ENCODE measurements around the gene GTF2IRD1.

The GTF2IRD1 gene

DNA sequence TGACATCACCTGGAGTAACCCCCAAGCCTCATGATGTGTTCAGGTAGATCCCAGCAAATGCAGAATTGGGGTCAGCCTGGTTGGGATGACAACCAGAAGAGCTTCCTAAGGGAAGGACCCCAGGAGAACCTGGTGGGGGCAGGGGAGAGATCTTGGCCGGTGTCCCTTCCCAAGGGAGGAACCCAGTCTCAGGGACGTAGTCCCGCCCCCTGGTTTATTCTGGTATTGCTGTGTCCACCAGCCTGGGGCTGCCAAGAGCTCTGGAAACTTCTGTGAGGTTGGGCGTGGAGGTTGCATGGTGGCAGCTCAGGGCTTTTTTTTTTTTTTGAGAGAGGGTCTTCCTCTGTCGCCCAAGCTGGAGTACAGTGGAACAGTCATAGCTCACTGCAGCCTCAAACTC lies 19.4 kb downstream of the GTF2IRD1 start:
- H3K4me3 ChIP-seq (ENCODE audit: low read length) = no peak overlapping the region
- TF ChIP-seq, protein P1, sequence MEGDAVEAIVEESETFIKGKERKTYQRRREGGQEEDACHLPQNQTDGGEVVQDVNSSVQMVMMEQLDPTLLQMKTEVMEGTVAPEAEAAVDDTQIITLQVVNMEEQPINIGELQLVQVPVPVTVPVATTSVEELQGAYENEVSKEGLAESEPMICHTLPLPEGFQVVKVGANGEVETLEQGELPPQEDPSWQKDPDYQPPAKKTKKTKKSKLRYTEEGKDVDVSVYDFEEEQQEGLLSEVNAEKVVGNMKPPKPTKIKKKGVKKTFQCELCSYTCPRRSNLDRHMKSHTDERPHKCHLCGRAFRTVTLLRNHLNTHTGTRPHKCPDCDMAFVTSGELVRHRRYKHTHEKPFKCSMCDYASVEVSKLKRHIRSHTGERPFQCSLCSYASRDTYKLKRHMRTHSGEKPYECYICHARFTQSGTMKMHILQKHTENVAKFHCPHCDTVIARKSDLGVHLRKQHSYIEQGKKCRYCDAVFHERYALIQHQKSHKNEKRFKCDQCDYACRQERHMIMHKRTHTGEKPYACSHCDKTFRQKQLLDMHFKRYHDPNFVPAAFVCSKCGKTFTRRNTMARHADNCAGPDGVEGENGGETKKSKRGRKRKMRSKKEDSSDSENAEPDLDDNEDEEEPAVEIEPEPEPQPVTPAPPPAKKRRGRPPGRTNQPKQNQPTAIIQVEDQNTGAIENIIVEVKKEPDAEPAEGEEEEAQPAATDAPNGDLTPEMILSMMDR (conservative IDR thresholded peaks at IDR 0.05; ENCODE audit: low read length) = no peak
- no peak for DNase-seq (ENCODE audit: low read depth)

DNA sequence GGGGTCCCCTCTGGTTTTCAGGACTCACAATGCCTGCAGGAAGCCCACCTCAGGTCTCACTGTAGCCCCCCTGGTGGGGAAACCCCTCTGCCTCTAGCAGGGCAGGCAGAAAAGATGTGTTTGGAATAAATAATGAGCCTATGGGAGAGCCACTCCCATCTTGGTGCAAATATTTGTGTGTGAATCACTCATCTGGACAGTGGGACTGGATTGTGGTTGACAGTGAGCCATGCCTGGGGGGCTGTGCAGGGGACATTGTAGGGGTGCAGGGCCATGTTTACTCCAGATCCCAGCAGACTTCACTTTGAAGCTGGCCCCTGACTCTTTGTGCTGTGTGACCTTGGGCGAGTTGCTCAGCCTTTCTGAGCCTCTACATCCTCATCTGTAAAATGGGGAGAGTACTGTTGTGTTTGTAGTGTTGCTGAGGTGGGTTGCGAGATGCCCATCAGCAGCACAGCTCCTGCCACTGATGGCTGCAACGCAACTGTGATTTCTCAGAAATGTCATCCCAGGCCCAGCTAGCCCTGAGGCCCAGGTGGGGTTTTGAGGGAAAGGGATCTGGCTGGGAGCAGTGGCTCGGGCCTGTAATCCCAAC lies 20.7 kb downstream of the GTF2IRD1 start:
- TF ChIP-seq, protein P1 (conservative IDR thresholded peaks at IDR 0.05; ENCODE audit: low read length) = no peak
- DNase-seq (ENCODE audit: low read depth) = peak; percentile 15
- no peak overlapping the region for H3K4me3 ChIP-seq (ENCODE audit: low read length)

DNA sequence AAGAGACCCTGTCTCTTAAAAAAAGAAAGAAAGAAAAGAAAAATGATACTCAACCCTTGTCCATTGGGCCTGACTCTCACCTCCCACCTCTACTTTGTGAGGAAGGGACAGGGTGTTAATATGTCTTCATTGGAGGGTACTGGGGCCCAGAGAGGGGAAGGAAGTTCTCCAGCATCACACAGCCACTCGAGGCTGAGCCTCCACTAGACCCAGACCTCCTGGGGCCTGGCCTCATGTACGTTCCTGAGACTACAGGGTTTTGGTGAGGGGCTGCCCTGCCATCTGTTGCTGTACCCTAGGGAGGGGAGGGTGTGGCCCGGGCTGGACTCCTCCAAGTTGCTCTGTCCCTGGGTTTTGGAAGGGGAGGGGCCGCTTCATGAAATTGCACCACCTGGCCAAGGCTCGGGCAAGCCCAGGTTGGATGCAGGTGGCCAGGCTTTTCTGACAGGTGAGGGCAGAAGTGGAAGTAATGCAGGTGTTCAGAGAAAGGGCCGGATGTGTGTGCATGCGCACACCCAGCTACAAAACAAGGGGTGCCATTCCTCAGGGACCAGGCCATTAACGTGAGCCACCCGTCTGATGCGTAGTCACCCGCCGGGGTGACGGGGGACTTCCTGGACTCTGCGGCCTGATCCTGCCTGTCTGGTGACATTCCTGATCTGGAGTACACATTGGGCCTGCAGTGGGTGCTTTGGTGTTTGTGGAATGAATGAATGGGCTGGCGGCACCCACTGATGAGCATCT lies 21.7 kb downstream of the GTF2IRD1 start:
- TF ChIP-seq, protein P1 (conservative IDR thresholded peaks at IDR 0.05; ENCODE audit: low read length) = no peak
- no peak overlapping the region for H3K4me3 ChIP-seq (ENCODE audit: low read length)
- DNase-seq (ENCODE audit: low read depth) = no peak

DNA sequence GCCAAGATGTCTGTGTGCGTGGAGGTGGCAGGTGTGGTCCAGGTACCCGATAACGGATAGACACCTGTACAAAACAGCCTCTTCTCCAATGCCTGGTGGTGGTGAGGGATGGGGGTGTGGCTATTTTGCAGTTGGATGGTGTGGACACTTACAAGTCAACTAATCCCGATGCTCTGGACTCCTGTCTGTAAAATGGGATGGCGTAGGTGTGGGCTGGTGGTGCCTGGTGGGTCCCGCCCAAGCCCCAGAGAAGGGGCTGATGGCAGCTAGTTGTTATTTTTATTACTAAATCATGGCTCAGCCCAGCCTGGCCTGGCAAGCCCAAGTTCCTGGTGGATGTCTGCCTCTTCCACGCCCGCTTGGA lies 22.3 kb downstream of the GTF2IRD1 start:
- DNase-seq (ENCODE audit: low read depth) = no peak
- H3K4me3 ChIP-seq (ENCODE audit: low read length) = no peak overlapping the region
- TF ChIP-seq, protein P1 (conservative IDR thresholded peaks at IDR 0.05; ENCODE audit: low read length) = no peak

DNA sequence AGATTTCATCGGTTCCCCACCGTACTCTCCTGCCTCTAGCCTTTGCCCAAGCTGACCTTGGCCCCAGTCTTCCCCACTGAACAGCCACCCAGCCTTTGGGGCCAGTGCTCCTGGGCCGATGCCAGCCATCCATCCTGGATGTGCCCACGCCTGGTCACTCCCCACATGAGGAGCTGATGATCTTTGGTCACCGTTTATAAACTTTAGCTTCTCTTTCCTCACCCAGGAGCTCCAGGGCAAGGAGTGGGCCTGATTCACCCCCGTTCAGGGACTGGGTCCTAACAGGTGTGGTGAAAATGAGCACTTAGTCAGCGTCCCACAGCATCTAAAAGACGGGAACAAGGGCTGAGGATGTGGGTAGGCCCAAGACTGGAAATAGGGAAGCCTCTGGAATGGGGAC lies 22.9 kb downstream of the GTF2IRD1 start:
- no peak overlapping the region for H3K4me3 ChIP-seq (ENCODE audit: low read length)
- DNase-seq (ENCODE audit: low read depth) = no peak
- TF ChIP-seq, protein P1 (conservative IDR thresholded peaks at IDR 0.05; ENCODE audit: low read length) = no peak

DNA sequence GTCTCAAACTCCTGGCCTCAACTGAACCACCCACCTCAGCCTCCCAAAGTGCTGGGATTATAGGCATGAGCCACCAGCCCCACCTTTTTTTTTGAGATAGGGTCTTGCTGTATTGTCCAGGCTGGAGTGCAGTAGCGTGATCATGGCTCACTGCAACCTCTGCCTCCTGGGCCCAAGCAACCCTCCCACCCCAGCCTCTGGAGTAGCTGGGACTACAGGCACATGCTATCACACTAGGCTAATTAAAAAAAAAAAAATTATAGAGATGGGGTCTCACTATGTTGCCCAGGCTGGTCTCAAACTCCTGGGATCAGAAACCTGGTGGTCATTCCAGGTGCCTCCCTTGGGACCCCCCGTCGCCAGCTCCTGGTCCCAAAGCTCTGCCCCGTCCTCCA lies 25.0 kb downstream of the GTF2IRD1 start:
- no peak for DNase-seq (ENCODE audit: low read depth)
- TF ChIP-seq, protein P1 (conservative IDR thresholded peaks at IDR 0.05; ENCODE audit: low read length) = no peak
- no peak overlapping the region for H3K4me3 ChIP-seq (ENCODE audit: low read length)
